Esophagus squamous epithelium (tissue), 5 donors: ENCODE results near the gene CCDC179. TPM values are rescaled to one million over a fixed set of nuclear protein-coding genes. Genes with fewer than 3 reads are reported as not detected.

ENCODE experiments used
- DNase-seq: peaks from one replicate; lab custom pipeline; 2025; lab: John Stamatoyannopoulos, UW
- H3K27ac ChIP-seq, 4 donors: fragments of 200-600 bp; sonication (generic); one replicate each; pipeline ENCODE4 v1.5.1; 2016 to 2019; ENCODE audit warnings: mild to moderate bottlenecking in 1 of 4
- H3K27me3 ChIP-seq, 4 donors: fragments of 200-600 bp; sonication (generic); 1 replicate in 3 of 4; 2 replicates in 1 of 4; pipeline versions ENCODE4 v1.5.1 to v1.6.0; 2017 to 2021; ENCODE audit warnings: antibody characterized with exemption in 1 of 4
- H3K36me3 ChIP-seq, 3 donors: fragments of 200-600 bp; sonication (generic); one replicate each; pipeline ENCODE4 v1.5.1; 2016 to 2019
- H3K4me1 ChIP-seq, 3 donors: fragments of 200-600 bp; sonication (generic); one replicate each; pipeline ENCODE4 v1.5.1; 2017 to 2019
- H3K4me3 ChIP-seq, 4 donors: fragments of 200-600 bp; sonication (generic); 1 replicate in 3 of 4; 2 replicates in 1 of 4; pipeline ENCODE4 v1.5.1; 2016 to 2019; ENCODE audit warnings: mild to moderate bottlenecking in 2 of 4, moderate library complexity in 1 of 4
- H3K9me3 ChIP-seq, 3 donors: fragments of 200-600 bp; sonication (generic); one replicate each; pipeline ENCODE4 v1.5.1; 2016 to 2019
- CTCF ChIP-seq, 6 experiments: fragments of 450-650 bp in 4 of 6; fragments of 200-600 bp in 2 of 6; sonication (generic) in 2 of 6; IDR thresholded peaks; one replicate each; pipeline ENCODE4 v1.5.1; 2016 to 2019; ENCODE audit warnings: antibody characterized with exemption in 6 of 6, mild to moderate bottlenecking in 4 of 6, moderate library complexity in 4 of 6
- POLR2A ChIP-seq, 4 donors: fragments of 450-650 bp; IDR thresholded peaks; one replicate each; pipeline ENCODE4 v1.6.1; 2017; ENCODE audit warnings: antibody characterized with exemption in 4 of 4, mild to moderate bottlenecking in 4 of 4, moderate library complexity in 3 of 4
- WGBS, 2 donors: methylation state at CpG; one replicate each; pipeline ENCODE4 v1.1.5; 2018; 5-methylcytosine and 5-hydroxymethylcytosine counted together
- intact Hi-C: fragments of 100-400 bp; cut with DNase I; formaldehyde crosslinking; loops from one replicate; pipeline ENCODE4 v1.15.0; 2022
- total RNA-seq, 4 donors: library from RNA; depleted of rRNA; stranded (reverse); fragments of >200 nt; gene quantifications; one replicate each; pipeline ENCODE4 v1.1.0, GENCODE V29; 2016
- donor health status: DM: yes; HTN: yes; CAD: no.

Gene CCDC179
- total RNA-seq, 4 donors from 2014 or later, result not detected

DNA sequence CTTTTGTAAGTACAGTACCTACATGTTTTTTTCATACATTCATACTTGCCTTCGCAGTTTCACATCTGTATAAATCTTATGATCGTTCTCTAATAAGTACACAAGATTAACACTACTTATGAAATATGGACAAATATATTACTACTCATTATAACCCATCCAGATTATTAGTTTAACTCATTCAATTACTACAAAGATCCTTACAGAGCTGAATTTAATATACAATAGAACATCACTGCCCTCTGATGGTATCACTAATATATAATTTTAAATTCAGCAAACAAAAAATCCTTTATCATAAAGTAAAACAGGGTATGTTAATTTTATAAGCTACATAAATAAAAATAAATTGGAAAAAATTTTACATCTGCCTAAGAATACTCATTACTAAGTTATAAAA is 38.1 kb downstream of the CCDC179 start:
- H3K9me3 ChIP-seq, result no peaks in the 10 kb centered on the region
- no peak overlapping the region for H3K4me3 ChIP-seq
- H3K27ac ChIP-seq, result no peak overlapping the region
- 90 to 95% methylated on average over 2 of the region's 2 CpGs for WGBS, 2 donors
- TF ChIP-seq POLR2A (IDR thresholded peaks at IDR 0.05) (no peak), CTCF (IDR thresholded peaks at IDR 0.05) (no peak)
- intact Hi-C loops, result no loop called here
- H3K36me3 ChIP-seq, result peaks cover 0 to 90% (median 0%) of the 10 kb centered on the region in 3 donors
- H3K27me3 ChIP-seq, result no peaks in the 10 kb centered on the region
- no peaks in the 10 kb centered on the region for H3K4me1 ChIP-seq
- DNase-seq, result no peak

GRCh38 chr11:22809893-22810292 is 50.4 kb downstream of the CCDC179 start:
- Histone ChIP-seq H3K9me3 (no peaks in the 10 kb centered on the region), H3K36me3 (no peaks in the 10 kb centered on the region), H3K4me3 (no peak overlapping the region), H3K27ac (no peak overlapping the region), H3K4me1 (peaks cover 0 to 9% (median 0%) of the 10 kb centered on the region in 3 donors), H3K27me3 (no peaks in the 10 kb centered on the region)
- 86 to 94% methylated on average over 3 of the region's 3 CpGs for WGBS, 2 donors
- TF ChIP-seq POLR2A (IDR thresholded peaks at IDR 0.05) (no peak), CTCF (IDR thresholded peaks at IDR 0.05) (no peak)
- intact Hi-C loops, result no loop called here
- DNase-seq, result no peak

- TF ChIP-seq POLR2A (IDR thresholded peaks at IDR 0.05), result no peak
- no peak for TF ChIP-seq CTCF (IDR thresholded peaks at IDR 0.05)
- Histone ChIP-seq H3K36me3 (no peaks in the 10 kb centered on the region), H3K4me3 (no peak overlapping the region), H3K4me1 (peaks cover 0 to 9% (median 0%) of the 10 kb centered on the region in 3 donors), H3K27me3 (peaks cover 0 to 5% (median 0%) of the 10 kb centered on the region in 4 donors), H3K9me3 (no peaks in the 10 kb centered on the region), H3K27ac (peak overlapping the region in 2 of 4 donors; percentile 16 to 25)
- intact Hi-C loops, result no loop called here
- DNase-seq, result no peak
- WGBS, 2 donors, result 61 to 66% methylated on average over 3 of the region's 3 CpGs
Measured at GRCh38 chr11:22808571-22809197, 51.6 kb downstream of the CCDC179 start.

DNA sequence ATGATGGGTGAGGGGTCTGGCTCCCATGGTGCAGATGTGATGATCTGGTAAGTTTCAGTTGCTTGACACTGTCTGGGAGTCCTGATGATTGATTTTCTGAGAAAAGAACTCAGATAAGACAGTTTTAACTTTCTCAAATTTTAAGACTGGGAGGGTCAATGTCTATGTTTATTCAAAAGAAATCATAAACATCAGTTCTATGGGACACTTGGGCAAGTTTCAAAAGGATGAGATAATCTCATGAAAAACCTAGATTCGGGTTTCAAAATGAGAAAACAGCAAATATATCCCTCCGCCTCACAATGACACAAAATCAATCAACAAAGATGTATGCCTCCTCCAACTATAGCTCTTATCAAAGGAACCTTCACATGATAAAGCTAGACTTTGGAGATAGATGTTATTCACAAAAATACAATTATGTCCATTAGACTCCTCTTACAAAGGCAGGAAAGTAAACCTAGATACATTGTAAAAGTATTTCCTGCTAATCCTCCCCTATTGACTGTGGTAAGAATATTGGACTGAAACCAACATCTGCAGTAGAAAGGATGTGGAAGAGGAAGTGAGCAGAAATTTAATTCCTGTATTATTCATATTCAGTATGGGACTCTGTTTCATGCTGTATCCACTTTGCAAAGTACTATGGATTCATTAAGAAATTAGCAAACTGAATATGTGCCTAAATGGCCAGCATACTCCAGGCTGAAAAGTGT is 52.3 kb downstream of the CCDC179 start:
- TF ChIP-seq POLR2A (IDR thresholded peaks at IDR 0.05) (no peak), CTCF (IDR thresholded peaks at IDR 0.05) (no peak)
- 63 to 68% methylated on average over 2 of the region's 2 CpGs for WGBS, 2 donors

DNA sequence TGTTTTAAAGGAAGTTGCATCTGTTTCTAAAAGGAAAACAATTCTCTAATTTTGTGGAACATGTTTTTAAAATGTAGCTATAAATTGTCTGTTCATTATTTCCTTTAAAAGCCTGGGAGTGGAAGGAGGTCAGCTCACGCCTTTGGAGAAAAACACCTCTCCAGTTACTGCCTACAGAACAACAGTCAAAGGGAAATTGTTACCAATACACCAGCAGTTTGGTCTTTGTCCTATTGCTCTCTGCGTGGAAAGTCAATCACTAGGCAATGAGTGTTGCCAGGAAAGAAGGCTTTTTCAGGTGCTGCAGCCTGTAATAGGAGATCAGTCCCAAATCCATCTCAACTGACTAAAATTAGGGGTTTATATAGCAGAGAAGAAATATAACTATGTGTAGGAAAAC is 52.9 kb downstream of the CCDC179 start:
- peaks cover 0 to 9% (median 0%) of the 10 kb centered on the region in 3 donors for H3K4me1 ChIP-seq
- H3K27ac ChIP-seq, result no peak overlapping the region
- no peaks in the 10 kb centered on the region for H3K36me3 ChIP-seq
- H3K4me3 ChIP-seq, result no peak overlapping the region
- TF ChIP-seq CTCF (IDR thresholded peaks at IDR 0.05) (no peak), POLR2A (IDR thresholded peaks at IDR 0.05) (no peak)
- 65 to 79% methylated on average over 2 of the region's 2 CpGs for WGBS, 2 donors
- no peak for DNase-seq
- intact Hi-C loops, result no loop called here
- H3K9me3 ChIP-seq, result no peaks in the 10 kb centered on the region
- peaks cover 0 to 5% (median 0%) of the 10 kb centered on the region in 4 donors for H3K27me3 ChIP-seq

More for the DNA sequence above, 52.3 kb downstream of the CCDC179 start:
- no peak overlapping the region for H3K4me3 ChIP-seq
- peaks cover 0 to 9% (median 0%) of the 10 kb centered on the region in 3 donors for H3K4me1 ChIP-seq
- peak overlapping the region in 2 of 4 donors; percentile 16 to 25 for H3K27ac ChIP-seq
- no peaks in the 10 kb centered on the region for H3K36me3 ChIP-seq
- DNase-seq, result no peak
- no peaks in the 10 kb centered on the region for H3K9me3 ChIP-seq
- intact Hi-C loops, result no loop called here
- H3K27me3 ChIP-seq, result peaks cover 0 to 5% (median 0%) of the 10 kb centered on the region in 4 donors
